HG03521 (cell line): ENCODE data around the gene TMEM119.
A peak's percentile ranks its signal among the peaks of the same experiment; 100 is the strongest.
"Not testable (repeated sequence)": the region's sequence is repeated elsewhere in the genome, so short reads cannot be mapped to it uniquely, and the experiment has no call there.

Experiments used
- ATAC-seq: cut with Tn5 transposase; IDR thresholded peaks from one replicate; pipeline ENCODE4 v1.9.1; 2021; ENCODE audit warnings: mild to moderate bottlenecking, moderate library complexity; ENCODE audit not compliant: unreplicated experiment

TMEM119 gene

GRCh38 chr12:108635201-108635996 is 37.5 kb upstream of the TMEM119 start:
- ATAC-seq, result peak; percentile 42

DNA sequence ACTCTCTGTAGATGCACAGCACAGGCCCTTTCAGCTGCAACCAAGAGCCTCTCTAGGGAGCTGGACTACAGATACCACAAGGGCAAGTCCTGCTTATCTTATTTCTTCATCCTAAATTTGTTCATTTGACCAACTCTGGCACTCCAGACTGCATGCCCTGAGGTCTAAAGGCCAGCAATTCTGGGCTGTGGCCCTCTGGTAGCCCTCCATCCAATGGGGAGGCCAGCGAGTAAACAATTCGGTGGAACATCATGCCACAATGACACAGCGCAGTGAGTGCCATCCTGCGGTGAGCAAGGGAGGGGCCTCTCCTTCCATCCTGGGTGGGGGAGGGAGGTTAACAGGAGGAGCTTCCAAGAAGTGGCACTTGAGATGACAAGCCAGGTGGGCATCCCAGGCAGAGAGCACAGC is 36.5 kb upstream of the TMEM119 start:
- ATAC-seq, result no peak

- peak; percentile 56 for ATAC-seq
These were observed 35.8 kb upstream of the TMEM119 start, which contains the start of gene SELPLG for GRCh38 chr12:108633534-108634248. TSS of gene SELPLG (minus strand) at chr12:108633894. CDS start at chr12:108624307, 9,587 bp downstream.

DNA sequence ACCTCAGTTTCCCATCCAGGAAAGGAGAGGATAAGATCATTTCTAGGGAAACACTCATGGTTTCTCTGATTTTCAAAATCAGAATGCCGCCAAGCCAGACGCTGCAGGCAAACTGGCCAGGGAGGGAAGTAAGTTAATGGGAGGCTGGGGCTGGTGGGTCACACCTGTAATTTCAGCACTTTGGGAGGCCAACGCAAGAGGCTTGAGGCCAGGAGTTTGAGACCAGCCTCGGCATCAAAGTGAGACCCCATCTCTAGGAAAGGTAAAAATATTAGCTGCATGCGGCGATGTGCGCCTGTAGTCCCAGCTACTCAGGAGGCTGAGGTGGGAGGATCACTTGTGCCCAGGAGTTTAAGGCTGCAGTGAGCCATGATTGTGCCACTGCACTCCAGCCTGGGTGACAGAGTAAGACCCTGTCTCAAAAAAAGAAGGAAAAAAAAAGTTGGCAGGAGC is 35.2 kb upstream of the TMEM119 start:
- no peak for ATAC-seq

DNA sequence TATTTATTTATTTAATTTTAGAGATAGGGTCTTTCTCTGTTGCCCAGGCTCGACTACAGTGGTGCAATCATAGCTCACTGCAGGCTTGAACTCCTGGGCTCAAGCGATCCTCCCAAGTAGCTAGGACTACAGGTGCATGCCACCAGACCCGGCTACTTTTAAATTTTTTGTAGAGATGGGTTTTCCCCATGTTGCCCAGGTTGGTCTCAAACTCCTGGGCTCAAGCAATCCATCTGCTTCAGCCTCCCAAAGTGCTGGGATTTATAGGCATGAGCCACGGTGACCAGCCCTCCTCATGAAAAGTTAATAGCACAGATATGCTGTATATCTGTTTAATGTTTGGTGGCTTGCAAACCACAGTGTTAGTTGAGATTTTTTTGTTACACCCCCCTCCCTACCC is 33.4 kb upstream of the TMEM119 start:
- not testable (repeated sequence) for ATAC-seq

- ATAC-seq, result no peak
These were observed 32.8 kb upstream of the TMEM119 start for GRCh38 chr12:108630481-108631207.

DNA sequence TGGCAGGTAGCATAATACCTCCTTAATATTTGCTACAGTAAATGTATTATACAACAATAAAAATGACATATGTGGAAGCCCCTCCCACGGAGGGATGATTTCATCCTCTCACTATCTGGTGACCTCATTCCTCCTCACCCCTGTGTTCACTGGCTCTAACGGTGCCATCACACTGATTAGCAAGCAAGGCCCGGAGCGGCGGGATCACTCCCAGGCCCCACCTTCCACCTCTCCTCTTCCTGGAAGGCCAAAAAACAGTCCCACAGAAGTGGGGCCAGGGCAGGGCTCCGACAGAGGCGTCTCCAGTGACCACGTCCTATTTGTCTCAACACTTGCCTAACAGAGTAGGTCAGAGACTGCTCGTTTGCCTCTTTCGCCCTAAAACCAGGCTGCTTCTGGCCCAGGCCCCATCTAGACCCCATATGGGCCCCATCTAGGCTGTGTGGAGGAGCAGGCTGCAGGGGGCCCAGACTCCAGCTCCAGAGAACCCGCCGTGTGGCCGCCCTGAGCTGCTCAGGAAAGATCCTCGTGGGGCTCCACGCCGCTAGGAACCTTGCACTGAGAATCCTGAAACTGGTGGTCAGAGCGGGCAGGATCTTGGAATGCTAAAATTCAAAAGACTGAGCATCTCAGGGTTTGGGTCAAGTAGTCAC is 32.1 kb upstream of the TMEM119 start:
- no peak for ATAC-seq

DNA sequence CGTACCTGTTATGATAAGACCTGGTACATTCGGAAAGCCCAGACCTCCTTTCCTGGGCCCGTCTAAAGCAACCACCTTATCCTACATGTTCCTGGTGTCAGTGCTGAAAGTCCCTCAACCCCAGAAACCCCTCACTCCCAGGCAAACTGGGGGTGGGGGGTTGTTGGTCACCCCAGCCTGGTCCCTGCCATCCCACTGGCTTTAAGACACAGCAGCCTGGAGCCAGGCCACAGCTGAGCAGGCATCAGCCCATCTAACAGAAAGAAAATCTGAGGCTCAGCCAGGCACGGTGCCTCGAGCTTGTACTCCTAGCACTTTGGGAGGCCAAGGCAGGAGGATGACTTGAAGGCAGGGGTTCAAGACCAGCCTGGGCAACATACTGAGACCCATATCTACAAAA is 31.3 kb upstream of the TMEM119 start:
- ATAC-seq, result no peak

DNA sequence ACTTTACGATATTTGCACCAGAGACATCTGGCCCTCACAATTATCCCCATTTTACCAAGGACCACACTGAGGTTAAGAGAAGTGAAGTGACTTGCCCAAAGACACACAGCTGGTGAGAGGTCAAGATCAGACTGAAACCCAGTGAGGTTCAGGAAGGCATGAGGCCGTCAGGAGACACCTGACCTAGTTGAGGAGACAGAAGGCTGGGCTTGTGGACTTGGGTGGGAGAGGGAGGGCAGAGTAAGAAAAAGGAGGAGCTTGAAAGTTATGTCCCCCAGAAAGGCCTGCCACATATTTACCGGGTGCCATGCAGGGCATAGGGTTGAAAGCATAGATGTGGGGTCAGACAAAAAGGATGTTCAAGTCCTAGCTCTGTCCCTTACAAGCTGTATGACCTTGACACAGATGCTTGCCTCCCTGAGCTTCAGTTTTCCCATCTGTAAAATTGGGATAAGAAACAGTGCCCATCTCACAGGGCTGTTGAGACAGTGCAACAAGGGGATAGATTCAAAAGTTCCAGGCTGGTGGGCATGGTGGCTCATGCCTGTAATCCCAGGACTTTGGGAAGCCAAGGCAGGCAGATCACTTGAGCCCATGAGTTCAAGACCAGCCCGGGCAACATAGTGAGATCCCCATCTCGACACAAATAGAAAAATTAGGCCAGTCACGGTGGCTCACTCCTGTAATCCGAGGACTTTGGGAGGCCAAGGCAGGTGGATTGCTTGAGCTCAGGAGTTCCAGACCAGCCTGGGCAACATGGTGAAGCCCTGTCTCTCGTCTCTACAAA is 29.4 kb upstream of the TMEM119 start:
- ATAC-seq, result no peak

- no peak for ATAC-seq
These were observed 27.3 kb upstream of the TMEM119 start for GRCh38 chr12:108625228-108625627.

- no peak for ATAC-seq
These were observed 25.7 kb upstream of the TMEM119 start for GRCh38 chr12:108623577-108623976.

- ATAC-seq, result no peak
These were observed 25.1 kb upstream of the TMEM119 start for GRCh38 chr12:108622921-108623514.

DNA sequence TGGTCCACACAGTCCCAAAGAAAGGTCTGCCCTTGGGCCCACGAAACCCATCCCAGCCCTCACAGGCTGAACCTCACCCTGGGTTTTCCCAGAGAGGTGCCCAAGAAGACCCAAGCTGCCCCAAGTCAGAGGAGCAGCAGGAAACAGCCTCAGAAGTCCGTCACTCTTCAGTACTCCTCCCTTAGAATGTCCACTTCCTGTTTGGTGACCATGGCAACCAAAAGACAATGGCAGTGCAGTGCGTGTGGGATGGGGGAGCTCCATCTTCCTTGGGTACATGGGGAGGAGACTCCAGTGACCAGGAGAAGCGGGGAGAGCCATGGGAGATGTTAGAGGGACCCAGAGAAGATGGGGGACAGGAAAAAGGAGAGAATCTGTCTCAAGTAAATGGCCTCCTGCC is 24.5 kb upstream of the TMEM119 start:
- no peak for ATAC-seq

- no peak for ATAC-seq
These were observed 23.3 kb upstream of the TMEM119 start for GRCh38 chr12:108621161-108621560.

DNA sequence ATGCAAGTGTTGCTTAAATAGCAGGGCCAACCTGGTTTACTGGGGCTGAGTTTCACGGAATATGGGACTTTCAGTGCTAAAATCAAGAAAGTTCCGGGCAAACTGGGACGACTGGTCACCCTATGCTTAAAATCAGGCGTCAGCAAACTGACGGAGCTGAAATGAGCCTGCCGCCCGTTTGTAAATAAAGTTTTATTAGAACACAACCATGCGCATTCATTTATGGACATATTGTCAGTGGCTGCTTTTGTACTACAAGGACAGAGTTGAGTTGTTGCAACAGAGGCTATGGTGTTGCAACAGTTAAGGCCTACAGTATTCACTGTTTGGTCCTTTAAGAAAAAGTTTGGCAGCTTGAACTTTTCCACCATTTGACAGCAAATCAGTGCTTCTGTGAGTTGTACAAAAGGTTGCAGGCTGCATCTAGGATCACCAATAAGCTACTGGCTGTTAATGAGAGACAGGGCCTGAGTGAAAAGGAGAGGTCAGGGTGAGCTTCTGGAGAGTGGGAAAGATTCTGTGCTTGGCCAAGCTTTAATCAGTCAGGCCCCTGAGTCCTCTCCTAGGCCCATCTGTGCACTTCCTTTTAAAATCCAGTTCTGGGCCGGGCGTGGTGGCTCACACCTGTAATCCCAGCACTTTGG is 22.5 kb upstream of the TMEM119 start:
- no peak for ATAC-seq

GRCh38 chr12:108619369-108620160 is 21.7 kb upstream of the TMEM119 start:
- no peak for ATAC-seq

- not testable (repeated sequence) for ATAC-seq
These were observed 21.0 kb upstream of the TMEM119 start for GRCh38 chr12:108618953-108619274.

DNA sequence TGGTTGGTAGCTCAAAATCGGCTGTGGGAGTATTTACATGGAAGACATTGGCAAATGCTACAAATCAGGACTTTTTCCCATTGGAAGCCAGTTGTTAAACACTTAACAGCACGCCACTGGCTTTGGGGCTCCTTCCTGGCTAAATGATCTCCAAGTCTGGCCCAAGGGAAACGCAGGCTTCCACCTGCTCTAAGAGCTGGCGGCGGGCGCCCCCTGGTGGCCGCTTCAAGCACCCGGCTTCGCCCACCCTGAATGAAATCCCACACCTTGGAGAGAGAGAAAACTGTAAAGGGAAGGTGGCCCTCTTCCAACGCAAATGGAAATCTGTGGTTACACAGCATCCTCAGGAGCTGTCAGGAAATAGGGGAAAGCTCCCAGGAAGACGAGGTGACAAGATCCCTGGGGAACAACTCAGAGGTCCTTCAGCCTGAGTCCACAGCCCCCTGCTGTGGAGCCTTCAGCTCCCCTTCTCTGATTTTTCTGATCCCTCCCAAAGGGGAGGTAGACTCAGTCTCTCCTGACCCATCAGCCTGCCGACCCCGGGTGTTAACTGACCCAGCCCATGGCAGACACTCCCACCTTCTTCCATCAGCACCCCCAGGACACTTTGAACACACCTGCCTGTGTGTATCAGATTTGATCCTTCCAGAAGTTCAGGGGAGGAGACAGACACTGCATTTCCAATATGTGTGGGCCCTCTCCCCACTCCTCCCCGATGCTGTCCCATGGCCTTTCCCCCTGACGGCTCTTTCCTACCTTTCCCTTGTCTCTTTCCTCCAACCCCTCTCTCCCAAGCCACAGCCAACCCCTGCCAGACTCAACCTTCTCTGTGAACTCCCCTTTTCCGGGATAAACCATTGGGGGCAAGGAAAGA is 20.4 kb upstream of the TMEM119 start:
- peak; percentile 47 for ATAC-seq
